ENCODE data around the gene ATP6V0A4. TPM values are rescaled to one million over a fixed set of nuclear protein-coding genes. Genes with fewer than 3 reads are reported as not detected.

The ATP6V0A4 gene
- total RNA-seq, 2 donors from 2014 or later = not detected

GRCh38 chr7:138666385-138666784 lies 131.6 kb downstream of the ATP6V0A4 start:
- Mint-ChIP-seq H3K27me3 (peaks cover 71% of the 10 kb centered on the region), H3K36me3 (ENCODE audit: low read depth) (no peaks in the 10 kb centered on the region), H3K4me3 (no peak overlapping the region), H3K4me1 (no peaks in the 10 kb centered on the region), H3K27ac (no peak overlapping the region)
- ATAC-seq (no peak), DNase-seq (no peak)
- no peaks in the 10 kb centered on the region for H3K9me3 ChIP-seq (ENCODE audit: control insufficient read depth, low read length, poor library complexity, severe bottlenecking)

- H3K4me1 Mint-ChIP-seq = no peaks in the 10 kb centered on the region
- H3K4me3 Mint-ChIP-seq = no peak overlapping the region
- H3K27ac Mint-ChIP-seq = no peak overlapping the region
- ATAC-seq (no peak), DNase-seq (no peak)
- H3K36me3 Mint-ChIP-seq (ENCODE audit: low read depth) = no peaks in the 10 kb centered on the region
- peaks cover 75% of the 10 kb centered on the region for H3K27me3 Mint-ChIP-seq
- no peaks in the 10 kb centered on the region for H3K9me3 ChIP-seq (ENCODE audit: control insufficient read depth, low read length, poor library complexity, severe bottlenecking)
Measured at GRCh38 chr7:138665669-138666140, 132.3 kb downstream of the ATP6V0A4 start.

GRCh38 chr7:138665249-138665648 lies 132.7 kb downstream of the ATP6V0A4 start:
- DNase-seq (no peak), ATAC-seq (no peak)
- no peaks in the 10 kb centered on the region for H3K9me3 ChIP-seq (ENCODE audit: control insufficient read depth, low read length, poor library complexity, severe bottlenecking)
- Mint-ChIP-seq H3K27me3 (peaks cover 75% of the 10 kb centered on the region), H3K4me3 (peak overlapping the region; percentile 58), H3K4me1 (no peaks in the 10 kb centered on the region), H3K27ac (no peak overlapping the region), H3K36me3 (ENCODE audit: low read depth) (no peaks in the 10 kb centered on the region)

GRCh38 chr7:138663725-138664710 lies 134.0 kb downstream of the ATP6V0A4 start:
- H3K9me3 ChIP-seq (ENCODE audit: control insufficient read depth, low read length, poor library complexity, severe bottlenecking) = no peaks in the 10 kb centered on the region
- Mint-ChIP-seq H3K4me1 (no peaks in the 10 kb centered on the region), H3K27ac (no peak overlapping the region), H3K27me3 (peaks cover 73% of the 10 kb centered on the region), H3K36me3 (ENCODE audit: low read depth) (no peaks in the 10 kb centered on the region), H3K4me3 (peak overlapping the region; percentile 80)
- DNase-seq (no peak), ATAC-seq (no peak)

GRCh38 chr7:138662991-138663320 lies 135.0 kb downstream of the ATP6V0A4 start:
- Mint-ChIP-seq H3K27me3 (peaks cover 63% of the 10 kb centered on the region), H3K36me3 (ENCODE audit: low read depth) (no peaks in the 10 kb centered on the region), H3K4me1 (no peaks in the 10 kb centered on the region), H3K4me3 (no peak overlapping the region), H3K27ac (no peak overlapping the region)
- DNase-seq (no peak), ATAC-seq (no peak)
- H3K9me3 ChIP-seq (ENCODE audit: control insufficient read depth, low read length, poor library complexity, severe bottlenecking) = no peaks in the 10 kb centered on the region

- no peaks in the 10 kb centered on the region for H3K9me3 ChIP-seq (ENCODE audit: control insufficient read depth, low read length, poor library complexity, severe bottlenecking)
- DNase-seq = no peak
- no peak overlapping the region for H3K27ac Mint-ChIP-seq
- peaks cover 56% of the 10 kb centered on the region for H3K27me3 Mint-ChIP-seq
- H3K4me3 Mint-ChIP-seq = no peak overlapping the region
- no peak for ATAC-seq
- no peaks in the 10 kb centered on the region for H3K4me1 Mint-ChIP-seq
- no peaks in the 10 kb centered on the region for H3K36me3 Mint-ChIP-seq (ENCODE audit: low read depth)
Measured at GRCh38 chr7:138662076-138662990, 135.7 kb downstream of the ATP6V0A4 start.

GRCh38 chr7:138661069-138661635 lies 136.8 kb downstream of the ATP6V0A4 start:
- Mint-ChIP-seq H3K36me3 (ENCODE audit: low read depth) (no peaks in the 10 kb centered on the region), H3K4me1 (no peaks in the 10 kb centered on the region), H3K4me3 (no peak overlapping the region), H3K27me3 (peaks cover 48% of the 10 kb centered on the region), H3K27ac (no peak overlapping the region)
- no peaks in the 10 kb centered on the region for H3K9me3 ChIP-seq (ENCODE audit: control insufficient read depth, low read length, poor library complexity, severe bottlenecking)
- DNase-seq = no peak
- no peak for ATAC-seq

GRCh38 chr7:138658889-138659288 lies 139.1 kb downstream of the ATP6V0A4 start:
- H3K9me3 ChIP-seq (ENCODE audit: control insufficient read depth, low read length, poor library complexity, severe bottlenecking) = no peaks in the 10 kb centered on the region
- Mint-ChIP-seq H3K4me1 (no peaks in the 10 kb centered on the region), H3K27me3 (peaks cover 34% of the 10 kb centered on the region), H3K36me3 (ENCODE audit: low read depth) (peaks cover 2% of the 10 kb centered on the region), H3K4me3 (no peak overlapping the region), H3K27ac (no peak overlapping the region)
- no peak for DNase-seq
- ATAC-seq = no peak

- H3K9me3 ChIP-seq (ENCODE audit: control insufficient read depth, low read length, poor library complexity, severe bottlenecking) = no peaks in the 10 kb centered on the region
- ATAC-seq = no peak
- H3K4me1 Mint-ChIP-seq = no peaks in the 10 kb centered on the region
- no peak overlapping the region for H3K4me3 Mint-ChIP-seq
- H3K27me3 Mint-ChIP-seq = peaks cover 24% of the 10 kb centered on the region
- no peak overlapping the region for H3K27ac Mint-ChIP-seq
- no peak for DNase-seq
- H3K36me3 Mint-ChIP-seq (ENCODE audit: low read depth) = peaks cover 2% of the 10 kb centered on the region
Measured at GRCh38 chr7:138657854-138658386, 140.1 kb downstream of the ATP6V0A4 start.

- no peak overlapping the region for H3K4me3 Mint-ChIP-seq
- ATAC-seq (no peak), DNase-seq (no peak)
- no peaks in the 10 kb centered on the region for H3K9me3 ChIP-seq (ENCODE audit: control insufficient read depth, low read length, poor library complexity, severe bottlenecking)
- no peak overlapping the region for H3K27ac Mint-ChIP-seq
- peaks cover 2% of the 10 kb centered on the region for H3K36me3 Mint-ChIP-seq (ENCODE audit: low read depth)
- H3K4me1 Mint-ChIP-seq = no peaks in the 10 kb centered on the region
- peaks cover 14% of the 10 kb centered on the region for H3K27me3 Mint-ChIP-seq
Measured at GRCh38 chr7:138656952-138657351, 141.0 kb downstream of the ATP6V0A4 start.

Data from T-helper 17 cell (primary cell).